ENCODE results near the gene DENND6A.

- TF ChIP-seq, protein P1, sequence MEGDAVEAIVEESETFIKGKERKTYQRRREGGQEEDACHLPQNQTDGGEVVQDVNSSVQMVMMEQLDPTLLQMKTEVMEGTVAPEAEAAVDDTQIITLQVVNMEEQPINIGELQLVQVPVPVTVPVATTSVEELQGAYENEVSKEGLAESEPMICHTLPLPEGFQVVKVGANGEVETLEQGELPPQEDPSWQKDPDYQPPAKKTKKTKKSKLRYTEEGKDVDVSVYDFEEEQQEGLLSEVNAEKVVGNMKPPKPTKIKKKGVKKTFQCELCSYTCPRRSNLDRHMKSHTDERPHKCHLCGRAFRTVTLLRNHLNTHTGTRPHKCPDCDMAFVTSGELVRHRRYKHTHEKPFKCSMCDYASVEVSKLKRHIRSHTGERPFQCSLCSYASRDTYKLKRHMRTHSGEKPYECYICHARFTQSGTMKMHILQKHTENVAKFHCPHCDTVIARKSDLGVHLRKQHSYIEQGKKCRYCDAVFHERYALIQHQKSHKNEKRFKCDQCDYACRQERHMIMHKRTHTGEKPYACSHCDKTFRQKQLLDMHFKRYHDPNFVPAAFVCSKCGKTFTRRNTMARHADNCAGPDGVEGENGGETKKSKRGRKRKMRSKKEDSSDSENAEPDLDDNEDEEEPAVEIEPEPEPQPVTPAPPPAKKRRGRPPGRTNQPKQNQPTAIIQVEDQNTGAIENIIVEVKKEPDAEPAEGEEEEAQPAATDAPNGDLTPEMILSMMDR (IDR thresholded peaks at IDR 0.05), result no peak
- TF ChIP-seq POLR2A (IDR thresholded peaks at IDR 0.05), result no peak
Observed at GRCh38 chr3:57654267-57654666, 38.6 kb downstream of the DENND6A start.

Data from Peyer's patch (tissue), 4 donors.